GM18502 (cell line): Measurements from ENCODE around the gene GRID1.

Source experiments
- ATAC-seq: cut with Tn5 transposase; IDR thresholded peaks from one replicate; pipeline ENCODE4 v1.9.1; 2021; ENCODE audit warnings: mild to moderate bottlenecking; ENCODE audit not compliant: unreplicated experiment, poor library complexity

The GRID1 gene

GRCh38 chr10:86162696-86163400, 203.7 kb downstream of the GRID1 start:
- ATAC-seq = no peak

- ATAC-seq = no peak
These were observed 204.6 kb downstream of the GRID1 start for GRCh38 chr10:86162036-86162435.

GRCh38 chr10:86160890-86161585, 205.6 kb downstream of the GRID1 start:
- no peak for ATAC-seq

GRCh38 chr10:86159797-86160196, 206.8 kb downstream of the GRID1 start:
- ATAC-seq = no peak

- ATAC-seq = no peak
These were observed 211.3 kb downstream of the GRID1 start for GRCh38 chr10:86155054-86155921.

- no peak for ATAC-seq
These were observed 212.8 kb downstream of the GRID1 start for GRCh38 chr10:86153751-86154150.

GRCh38 chr10:86152911-86153310, 213.7 kb downstream of the GRID1 start:
- no peak for ATAC-seq

- no peak for ATAC-seq
These were observed 214.2 kb downstream of the GRID1 start for GRCh38 chr10:86152354-86152753.

GRCh38 chr10:86151613-86152012, 215.0 kb downstream of the GRID1 start:
- ATAC-seq = no peak

GRCh38 chr10:86149257-86149656, 217.3 kb downstream of the GRID1 start:
- ATAC-seq = no peak

- ATAC-seq = no peak
These were observed 218.5 kb downstream of the GRID1 start for GRCh38 chr10:86148117-86148516.

GRCh38 chr10:86144301-86144700, 222.3 kb downstream of the GRID1 start:
- no peak for ATAC-seq

GRCh38 chr10:86141896-86142295, 224.7 kb downstream of the GRID1 start:
- ATAC-seq = no peak

GRCh38 chr10:86139066-86139657, 227.4 kb downstream of the GRID1 start:
- ATAC-seq = no peak

- ATAC-seq = no peak
These were observed 228.0 kb downstream of the GRID1 start for GRCh38 chr10:86138551-86139065.

GRCh38 chr10:86137561-86137960, 229.0 kb downstream of the GRID1 start:
- no peak for ATAC-seq

- ATAC-seq = no peak
These were observed 229.7 kb downstream of the GRID1 start for GRCh38 chr10:86136934-86137333.

- ATAC-seq = no peak
These were observed 231.4 kb downstream of the GRID1 start for GRCh38 chr10:86135191-86135590.

- no peak for ATAC-seq
These were observed 235.7 kb downstream of the GRID1 start for GRCh38 chr10:86130737-86131475.

- no peak for ATAC-seq
These were observed 236.6 kb downstream of the GRID1 start for GRCh38 chr10:86130041-86130440.
